ENCODE measurements around the gene BTD.
"Not testable (repeated sequence)": the region's sequence is repeated elsewhere in the genome, so short reads cannot be mapped to it uniquely, and the experiment has no call there.

The BTD gene

GRCh38 chr3:15610082-15610759 is 8.7 kb downstream of the BTD start:
- Histone ChIP-seq H3K36me3 (ENCODE audit: control insufficient read depth, insufficient read depth, low read length) (no peaks in the 10 kb centered on the region), H3K27ac (ENCODE audit: low read depth, low read length) (no peak overlapping the region), H3K4me3 (ENCODE audit: low read length) (no peak overlapping the region), H3K9ac (ENCODE audit: low read length) (no peak overlapping the region), H3K27me3 (ENCODE audit: control insufficient read depth, insufficient read depth, low read length) (no peaks in the 10 kb centered on the region), H3K4me1 (ENCODE audit: control insufficient read depth, insufficient read depth, low read length) (peaks cover 4% of the 10 kb centered on the region)

- Histone ChIP-seq H3K27ac (ENCODE audit: low read depth, low read length) (no peak overlapping the region), H3K27me3 (ENCODE audit: control insufficient read depth, insufficient read depth, low read length) (no peaks in the 10 kb centered on the region)
These were observed 9.5 kb downstream of the BTD start for GRCh38 chr3:15611018-15611417.

GRCh38 chr3:15612001-15612400 is 10.5 kb downstream of the BTD start:
- Histone ChIP-seq H3K9ac (ENCODE audit: low read length) (no peak overlapping the region), H3K27me3 (ENCODE audit: control insufficient read depth, insufficient read depth, low read length) (no peaks in the 10 kb centered on the region), H3K4me3 (ENCODE audit: low read length) (no peak overlapping the region), H3K4me1 (ENCODE audit: control insufficient read depth, insufficient read depth, low read length) (peaks cover 4% of the 10 kb centered on the region), H3K27ac (ENCODE audit: low read depth, low read length) (no peak overlapping the region), H3K36me3 (ENCODE audit: control insufficient read depth, insufficient read depth, low read length) (no peaks in the 10 kb centered on the region)

More at GRCh38 chr3:15611018-15611417, 9.5 kb downstream of the BTD start:
- Histone ChIP-seq H3K36me3 (ENCODE audit: control insufficient read depth, insufficient read depth, low read length) (no peaks in the 10 kb centered on the region), H3K4me3 (ENCODE audit: low read length) (no peak overlapping the region), H3K9ac (ENCODE audit: low read length) (no peak overlapping the region), H3K4me1 (ENCODE audit: control insufficient read depth, insufficient read depth, low read length) (peaks cover 4% of the 10 kb centered on the region)

- H3K27me3 ChIP-seq (ENCODE audit: control insufficient read depth, insufficient read depth, low read length): no peaks in the 10 kb centered on the region
- peaks cover 4% of the 10 kb centered on the region for H3K4me1 ChIP-seq (ENCODE audit: control insufficient read depth, insufficient read depth, low read length)
These were observed 13.4 kb downstream of the BTD start for GRCh38 chr3:15614958-15615357.

GRCh38 chr3:15616053-15616452 is 14.5 kb downstream of the BTD start:
- Histone ChIP-seq H3K27ac (ENCODE audit: low read depth, low read length) (no peak overlapping the region), H3K9ac (ENCODE audit: low read length) (no peak overlapping the region), H3K4me3 (ENCODE audit: low read length) (no peak overlapping the region), H3K4me1 (ENCODE audit: control insufficient read depth, insufficient read depth, low read length) (peaks cover 3% of the 10 kb centered on the region), H3K36me3 (ENCODE audit: control insufficient read depth, insufficient read depth, low read length) (no peaks in the 10 kb centered on the region), H3K27me3 (ENCODE audit: control insufficient read depth, insufficient read depth, low read length) (no peaks in the 10 kb centered on the region)

More at GRCh38 chr3:15614958-15615357, 13.4 kb downstream of the BTD start:
- no peak overlapping the region for H3K9ac ChIP-seq (ENCODE audit: low read length)
- H3K27ac ChIP-seq (ENCODE audit: low read depth, low read length): no peak overlapping the region
- H3K36me3 ChIP-seq (ENCODE audit: control insufficient read depth, insufficient read depth, low read length): no peaks in the 10 kb centered on the region
- no peak overlapping the region for H3K4me3 ChIP-seq (ENCODE audit: low read length)

GRCh38 chr3:15619659-15620464 is 18.3 kb downstream of the BTD start:
- not testable (repeated sequence) for H3K27ac ChIP-seq (ENCODE audit: low read depth, low read length); H3K9ac ChIP-seq (ENCODE audit: low read length); H3K27me3 ChIP-seq (ENCODE audit: control insufficient read depth, insufficient read depth, low read length); H3K4me3 ChIP-seq (ENCODE audit: low read length); H3K4me1 ChIP-seq (ENCODE audit: control insufficient read depth, insufficient read depth, low read length); H3K36me3 ChIP-seq (ENCODE audit: control insufficient read depth, insufficient read depth, low read length)

- Histone ChIP-seq H3K4me1 (ENCODE audit: control insufficient read depth, insufficient read depth, low read length) (no peaks in the 10 kb centered on the region), H3K9ac (ENCODE audit: low read length) (no peak overlapping the region), H3K27me3 (ENCODE audit: control insufficient read depth, insufficient read depth, low read length) (no peaks in the 10 kb centered on the region), H3K4me3 (ENCODE audit: low read length) (no peak overlapping the region), H3K36me3 (ENCODE audit: control insufficient read depth, insufficient read depth, low read length) (no peaks in the 10 kb centered on the region), H3K27ac (ENCODE audit: low read depth, low read length) (no peak overlapping the region)
These were observed 22.2 kb downstream of the BTD start for GRCh38 chr3:15623535-15624440.

GRCh38 chr3:15628967-15629366 is 27.4 kb downstream of the BTD start:
- Histone ChIP-seq H3K27me3 (ENCODE audit: control insufficient read depth, insufficient read depth, low read length) (no peaks in the 10 kb centered on the region), H3K9ac (ENCODE audit: low read length) (no peak overlapping the region), H3K36me3 (ENCODE audit: control insufficient read depth, insufficient read depth, low read length) (no peaks in the 10 kb centered on the region), H3K4me3 (ENCODE audit: low read length) (no peak overlapping the region), H3K4me1 (ENCODE audit: control insufficient read depth, insufficient read depth, low read length) (peaks cover 12% of the 10 kb centered on the region), H3K27ac (ENCODE audit: low read depth, low read length) (no peak overlapping the region)

GRCh38 chr3:15629860-15630597 is 28.5 kb downstream of the BTD start:
- Histone ChIP-seq H3K4me3 (ENCODE audit: low read length) (peak overlapping the region; percentile 31), H3K4me1 (ENCODE audit: control insufficient read depth, insufficient read depth, low read length) (peaks cover 21% of the 10 kb centered on the region), H3K9ac (ENCODE audit: low read length) (no peak overlapping the region), H3K27me3 (ENCODE audit: control insufficient read depth, insufficient read depth, low read length) (no peaks in the 10 kb centered on the region), H3K36me3 (ENCODE audit: control insufficient read depth, insufficient read depth, low read length) (no peaks in the 10 kb centered on the region), H3K27ac (ENCODE audit: low read depth, low read length) (peak overlapping the region; percentile 6)

GRCh38 chr3:15630646-15631350 is 29.3 kb downstream of the BTD start:
- H3K4me3 ChIP-seq (ENCODE audit: low read length): peak overlapping the region; percentile 31
- H3K36me3 ChIP-seq (ENCODE audit: control insufficient read depth, insufficient read depth, low read length): no peaks in the 10 kb centered on the region
- no peaks in the 10 kb centered on the region for H3K27me3 ChIP-seq (ENCODE audit: control insufficient read depth, insufficient read depth, low read length)
- peaks cover 26% of the 10 kb centered on the region for H3K4me1 ChIP-seq (ENCODE audit: control insufficient read depth, insufficient read depth, low read length)
- peak overlapping the region; percentile 6 for H3K27ac ChIP-seq (ENCODE audit: low read depth, low read length)
- no peak overlapping the region for H3K9ac ChIP-seq (ENCODE audit: low read length)

- Histone ChIP-seq H3K9ac (ENCODE audit: low read length) (no peak overlapping the region), H3K4me1 (ENCODE audit: control insufficient read depth, insufficient read depth, low read length) (peaks cover 33% of the 10 kb centered on the region), H3K36me3 (ENCODE audit: control insufficient read depth, insufficient read depth, low read length) (no peaks in the 10 kb centered on the region), H3K4me3 (ENCODE audit: low read length) (no peak overlapping the region), H3K27me3 (ENCODE audit: control insufficient read depth, insufficient read depth, low read length) (no peaks in the 10 kb centered on the region), H3K27ac (ENCODE audit: low read depth, low read length) (no peak overlapping the region)
These were observed 30.1 kb downstream of the BTD start for GRCh38 chr3:15631426-15632211.

Data from rectal smooth muscle tissue (tissue), 1 donor.